ENCODE measurements around the gene CDC20B.
"Not testable (repeated sequence)": the region's sequence is repeated elsewhere in the genome, so short reads cannot be mapped to it uniquely, and the experiment has no call there.

DNA sequence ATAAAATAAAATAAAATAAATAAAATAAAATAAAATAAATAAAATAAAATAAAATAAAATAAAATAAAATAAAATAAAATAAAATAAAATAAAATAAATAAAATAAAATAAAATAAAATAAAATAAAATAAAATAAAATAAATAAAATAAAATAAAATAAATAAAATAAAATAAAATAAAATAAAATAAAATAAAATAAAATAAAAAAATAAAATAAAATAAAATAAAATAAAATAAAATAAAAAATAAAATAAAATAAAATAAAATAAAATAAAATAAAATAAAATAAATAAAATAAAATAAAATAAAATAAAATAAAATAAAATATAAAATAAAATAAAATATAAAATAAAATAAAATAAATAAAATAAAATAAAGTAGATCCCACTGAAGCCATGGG lies 67.0 kb downstream of the CDC20B start:
- TF ChIP-seq, protein P1, sequence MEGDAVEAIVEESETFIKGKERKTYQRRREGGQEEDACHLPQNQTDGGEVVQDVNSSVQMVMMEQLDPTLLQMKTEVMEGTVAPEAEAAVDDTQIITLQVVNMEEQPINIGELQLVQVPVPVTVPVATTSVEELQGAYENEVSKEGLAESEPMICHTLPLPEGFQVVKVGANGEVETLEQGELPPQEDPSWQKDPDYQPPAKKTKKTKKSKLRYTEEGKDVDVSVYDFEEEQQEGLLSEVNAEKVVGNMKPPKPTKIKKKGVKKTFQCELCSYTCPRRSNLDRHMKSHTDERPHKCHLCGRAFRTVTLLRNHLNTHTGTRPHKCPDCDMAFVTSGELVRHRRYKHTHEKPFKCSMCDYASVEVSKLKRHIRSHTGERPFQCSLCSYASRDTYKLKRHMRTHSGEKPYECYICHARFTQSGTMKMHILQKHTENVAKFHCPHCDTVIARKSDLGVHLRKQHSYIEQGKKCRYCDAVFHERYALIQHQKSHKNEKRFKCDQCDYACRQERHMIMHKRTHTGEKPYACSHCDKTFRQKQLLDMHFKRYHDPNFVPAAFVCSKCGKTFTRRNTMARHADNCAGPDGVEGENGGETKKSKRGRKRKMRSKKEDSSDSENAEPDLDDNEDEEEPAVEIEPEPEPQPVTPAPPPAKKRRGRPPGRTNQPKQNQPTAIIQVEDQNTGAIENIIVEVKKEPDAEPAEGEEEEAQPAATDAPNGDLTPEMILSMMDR (IDR thresholded peaks at IDR 0.05; ENCODE audit: poor library complexity, severe bottlenecking), result not testable (repeated sequence)
- TF ChIP-seq POLR2AphosphoS5 (IDR thresholded peaks at IDR 0.05); EZH2 (IDR thresholded peaks at IDR 0.05; ENCODE audit: borderline replicate concordance, insufficient read depth, low read length, poor library complexity, severe bottlenecking): not testable (repeated sequence)
